ENCODE measurements around the gene HPS3.

- TF ChIP-seq CTCF (IDR thresholded peaks at IDR 0.05) (no peak), SIN3A (IDR thresholded peaks at IDR 0.05; ENCODE audit: borderline replicate concordance, insufficient read depth, low read depth, low read length) (no peak), TCF7L2 (IDR thresholded peaks at IDR 0.05; ENCODE audit: low read depth, low read length) (no peak), POLR2AphosphoS5 (IDR thresholded peaks at IDR 0.05; ENCODE audit: low read depth, low read length) (no peak)
Observed at GRCh38 chr3:149119466-149119865, 10.0 kb upstream of the HPS3 start.

Data from Panc1 (cell line).